Mesenchymal stem cell (in vitro differentiated cells and primary cell): ENCODE measurements around the gene TCF12.
"Not testable (repeated sequence)": the region's sequence is repeated elsewhere in the genome, so short reads cannot be mapped to it uniquely, and the experiment has no call there.

ENCODE experiments used
- DNase-seq: peaks from one replicate; pipeline ENCODE4 v3.0.0-alpha.2; 2013
- H2AFZ ChIP-seq: one replicate; pipeline ENCODE4 v1.6.1; 2013; ENCODE audit warnings: low read depth, mild to moderate bottlenecking, control low read depth, inconsistent platforms, low read length, moderate library complexity
- H2AK5ac ChIP-seq: 2 replicates; pipeline ENCODE4 v1.6.1; 2013; ENCODE audit warnings: low read length, moderate library complexity, mild to moderate bottlenecking, inconsistent platforms; ENCODE audit not compliant: severe bottlenecking
- H2BK120ac ChIP-seq: one replicate; pipeline ENCODE4 v1.6.1; 2013; ENCODE audit warnings: low read depth, mild to moderate bottlenecking, inconsistent platforms, low read length, moderate library complexity
- H2BK12ac ChIP-seq, 2 experiments: one replicate each; pipeline ENCODE4 v1.6.1; 2013; ENCODE audit warnings: inconsistent platforms in 2 of 2, low read length in 2 of 2, mild to moderate bottlenecking in 2 of 2, moderate library complexity in 2 of 2, control low read depth in 1 of 2
- H2BK15ac ChIP-seq: one replicate; pipeline ENCODE4 v1.6.1; 2013; ENCODE audit warnings: mild to moderate bottlenecking, low read depth, inconsistent platforms; ENCODE audit not compliant: poor library complexity, severe bottlenecking
- H2BK5ac ChIP-seq: 2 replicates; pipeline ENCODE4 v1.6.1; 2013; ENCODE audit warnings: low read depth, mild to moderate bottlenecking, low read length, control low read depth, inconsistent platforms; ENCODE audit not compliant: poor library complexity, severe bottlenecking
- H3K14ac ChIP-seq, 2 experiments: one replicate each; pipeline ENCODE4 v1.6.1; 2013; ENCODE audit warnings: inconsistent platforms in 2 of 2, low read length in 2 of 2, control low read depth in 1 of 2, mild to moderate bottlenecking in 1 of 2, moderate library complexity in 1 of 2
- H3K18ac ChIP-seq, 2 experiments: one replicate each; pipeline ENCODE4 v1.6.1; 2013; ENCODE audit warnings: inconsistent platforms in 2 of 2, low read length in 2 of 2, control low read depth in 1 of 2, low read depth in 1 of 2, mild to moderate bottlenecking in 1 of 2
- H3K23ac ChIP-seq, 2 experiments: one replicate each; pipeline ENCODE4 v1.6.1; 2013; ENCODE audit warnings: inconsistent platforms in 2 of 2, low read length in 2 of 2, mild to moderate bottlenecking in 2 of 2, moderate library complexity in 2 of 2, control low read depth in 1 of 2
- H3K27ac ChIP-seq: 2 replicates; pipeline ENCODE4 v1.5.1; 2013; ENCODE audit warnings: mild to moderate bottlenecking, moderate library complexity, low read length, control low read depth, inconsistent platforms; ENCODE audit not compliant: poor library complexity, severe bottlenecking
- H3K27me3 ChIP-seq, 2 experiments: 2 replicates each; pipeline versions ENCODE4 v1.6.1 to v1.7.0; 2013; ENCODE audit warnings: low read length in 2 of 2, mild to moderate bottlenecking in 2 of 2, moderate library complexity in 2 of 2, control low read depth in 1 of 2, inconsistent platforms in 1 of 2; ENCODE audit not compliant: control insufficient read depth in 1 of 2, insufficient read depth in 1 of 2
- H3K36me3 ChIP-seq, 2 experiments: 2 replicates each; pipeline versions ENCODE4 v1.6.1 to v1.7.0; 2013; ENCODE audit warnings: low read length in 2 of 2, control low read depth in 1 of 2, inconsistent platforms in 1 of 2, low read depth in 1 of 2, mild to moderate bottlenecking in 1 of 2; ENCODE audit not compliant: insufficient read depth in 2 of 2, control insufficient read depth in 1 of 2
- H3K4ac ChIP-seq, 2 experiments: one replicate each; pipeline ENCODE4 v1.6.1; 2013; ENCODE audit warnings: inconsistent platforms in 2 of 2, low read length in 2 of 2, mild to moderate bottlenecking in 2 of 2, moderate library complexity in 2 of 2, control low read depth in 1 of 2, low read depth in 1 of 2
- H3K4me1 ChIP-seq: 2 replicates; pipeline ENCODE4 v1.6.1; 2013; ENCODE audit warnings: low read depth, low read length, control low read depth; ENCODE audit not compliant: control insufficient read depth, insufficient read depth
- H3K4me2 ChIP-seq: 2 replicates; pipeline ENCODE4 v1.6.1; 2013; ENCODE audit warnings: low read length, mild to moderate bottlenecking, inconsistent platforms; ENCODE audit not compliant: poor library complexity, severe bottlenecking
- H3K4me3 ChIP-seq, 2 experiments: 2 replicates each; pipeline versions ENCODE4 v1.5.1 to v1.7.0; 2013; ENCODE audit warnings: low read length in 2 of 2, mild to moderate bottlenecking in 2 of 2, control low read depth in 1 of 2, low read depth in 1 of 2; ENCODE audit not compliant: insufficient read depth in 1 of 2
- H3K79me1 ChIP-seq: replicated peaks from 2 replicates; pipeline ENCODE4 v1.6.1; 2013; ENCODE audit warnings: mild to moderate bottlenecking, control low read depth, low read length, inconsistent platforms; ENCODE audit not compliant: poor library complexity, severe bottlenecking
- H3K9ac ChIP-seq: 2 replicates; pipeline ENCODE4 v1.7.0; 2013; ENCODE audit warnings: mild to moderate bottlenecking, low read length, moderate library complexity
- H3K9me3 ChIP-seq: 2 replicates; pipeline ENCODE4 v1.7.0; 2013; ENCODE audit warnings: mild to moderate bottlenecking, low read length; ENCODE audit not compliant: control insufficient read depth
- H4K8ac ChIP-seq: one replicate; pipeline ENCODE4 v1.6.1; 2013; ENCODE audit warnings: inconsistent platforms, mild to moderate bottlenecking, low read length, moderate library complexity
- H4K91ac ChIP-seq: one replicate; pipeline ENCODE4 v1.6.1; 2013; ENCODE audit warnings: mild to moderate bottlenecking, low read length, inconsistent platforms
- WGBS: methylation state at CpG from one replicate; pipeline ENCODE4 v1.1.7; 2013; ENCODE audit warnings: mixed read lengths; 5-methylcytosine and 5-hydroxymethylcytosine counted together

The TCF12 gene

DNA sequence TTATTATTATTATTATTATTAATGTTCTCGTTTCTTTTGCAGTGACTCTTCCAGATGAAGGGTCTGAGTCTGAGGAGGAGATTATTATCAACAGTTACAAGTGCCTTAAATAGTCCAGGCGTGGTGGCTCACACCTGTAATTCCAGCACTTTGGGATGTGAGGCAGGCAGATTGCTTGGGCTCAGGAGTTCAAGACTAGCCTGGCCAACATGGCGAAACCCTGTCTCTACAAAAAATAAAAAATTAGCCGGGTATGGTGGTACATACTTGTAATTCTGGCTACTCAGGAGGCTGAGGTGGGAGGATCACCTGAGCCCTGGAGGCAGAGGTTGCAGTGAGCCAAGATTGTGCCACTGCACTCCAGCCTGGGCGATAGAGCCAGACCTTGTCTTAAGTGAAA, 96.5 kb downstream of the TCF12 start:
- not testable (repeated sequence) for H3K4me2 ChIP-seq, H3K9ac ChIP-seq, H4K91ac ChIP-seq, H2AFZ ChIP-seq, H4K8ac ChIP-seq, H3K36me3 ChIP-seq, H2BK120ac ChIP-seq, H2AK5ac ChIP-seq, H3K18ac ChIP-seq, H2BK12ac ChIP-seq, H2BK15ac ChIP-seq, H3K4me3 ChIP-seq, H3K4ac ChIP-seq, H3K23ac ChIP-seq, H3K14ac ChIP-seq, H2BK5ac ChIP-seq, H3K27ac ChIP-seq, H3K4me1 ChIP-seq, H3K27me3 ChIP-seq, H3K9me3 ChIP-seq, DNase-seq
- peaks cover 23% of the 10 kb centered on the region for H3K79me1 ChIP-seq
- WGBS = 98% methylated on average over 5 of the region's 5 CpGs

DNA sequence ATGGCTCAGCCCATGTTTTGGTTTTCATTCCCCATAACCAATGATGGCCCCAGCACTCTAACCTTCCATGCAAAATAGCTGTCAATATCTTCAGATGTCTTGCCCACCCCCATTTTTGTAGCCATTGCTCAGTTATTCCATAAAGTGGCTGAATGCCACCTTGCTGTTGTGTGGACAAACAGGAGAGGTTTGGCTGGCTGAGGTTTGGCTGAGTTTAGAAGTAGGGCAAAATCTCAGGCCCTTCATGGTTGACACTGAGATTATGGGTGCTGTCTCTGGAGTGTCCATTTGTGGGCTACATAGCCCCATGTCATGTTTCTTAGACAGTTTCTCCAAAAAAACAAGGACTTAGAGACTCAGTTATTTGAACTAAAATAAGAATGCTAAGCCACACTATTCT, 96.9 kb downstream of the TCF12 start:
- peak overlapping the region in 1 of 2 experiments; percentile 29 for H3K18ac ChIP-seq
- H3K9me3 ChIP-seq = no peaks in the 10 kb centered on the region
- peaks cover 9% of the 10 kb centered on the region for H3K4me1 ChIP-seq

DNA sequence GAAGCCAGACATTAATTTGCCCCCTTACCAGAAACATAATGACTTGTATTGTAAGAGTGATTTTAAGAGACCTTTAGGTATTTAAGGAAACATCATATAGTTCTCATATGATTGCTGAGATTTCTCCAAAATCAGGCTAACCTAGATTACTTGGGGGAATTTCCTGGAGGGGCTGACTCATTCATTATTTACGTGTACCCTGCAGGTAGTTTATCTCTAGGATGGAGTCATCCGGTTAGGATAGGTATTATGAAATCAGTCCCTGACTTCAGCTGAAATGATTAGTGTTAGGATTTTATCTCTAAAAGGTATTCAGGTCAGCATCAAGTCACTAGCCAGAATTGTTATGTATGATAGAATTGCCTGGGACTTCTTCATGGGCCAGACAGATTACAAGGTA, 97.5 kb downstream of the TCF12 start:
- Histone ChIP-seq H3K27me3 (no peaks in the 10 kb centered on the region), H2AK5ac (no peak overlapping the region), H3K4ac (no peak overlapping the region), H4K8ac (no peak overlapping the region), H2BK5ac (no peak overlapping the region), H3K9ac (no peak overlapping the region), H3K18ac (no peak overlapping the region), H3K14ac (no peak overlapping the region), H2BK12ac (no peak overlapping the region), H2BK120ac (no peak overlapping the region), H3K23ac (no peak overlapping the region), H3K4me2 (no peak overlapping the region), H3K27ac (no peak overlapping the region), H3K36me3 (peaks cover 0 to 6% of the 10 kb centered on the region in 2 experiments), H3K4me3 (no peak overlapping the region), H3K4me1 (peaks cover 9% of the 10 kb centered on the region), H2AFZ (no peak overlapping the region), H2BK15ac (no peak overlapping the region), H3K9me3 (no peaks in the 10 kb centered on the region), H3K79me1 (peaks cover 20% of the 10 kb centered on the region), H4K91ac (no peak overlapping the region)
- DNase-seq = peak; percentile 44
- 46% methylated on average over 2 of the region's 2 CpGs for WGBS

More for the DNA sequence above, 96.9 kb downstream of the TCF12 start:
- Histone ChIP-seq H4K91ac (peak overlapping the region; percentile 58), H3K14ac (no peak overlapping the region), H3K4ac (no peak overlapping the region), H2BK12ac (no peak overlapping the region), H2BK15ac (peak overlapping the region; percentile 49), H3K27ac (no peak overlapping the region), H3K9ac (no peak overlapping the region), H3K27me3 (no peaks in the 10 kb centered on the region), H2BK120ac (no peak overlapping the region), H2AFZ (no peak overlapping the region), H3K36me3 (peaks cover 0 to 6% of the 10 kb centered on the region in 2 experiments), H3K4me2 (no peak overlapping the region), H4K8ac (no peak overlapping the region), H2BK5ac (no peak overlapping the region), H3K4me3 (no peak overlapping the region), H3K79me1 (peaks cover 22% of the 10 kb centered on the region), H3K23ac (no peak overlapping the region), H2AK5ac (no peak overlapping the region)
- no peak for DNase-seq

DNA sequence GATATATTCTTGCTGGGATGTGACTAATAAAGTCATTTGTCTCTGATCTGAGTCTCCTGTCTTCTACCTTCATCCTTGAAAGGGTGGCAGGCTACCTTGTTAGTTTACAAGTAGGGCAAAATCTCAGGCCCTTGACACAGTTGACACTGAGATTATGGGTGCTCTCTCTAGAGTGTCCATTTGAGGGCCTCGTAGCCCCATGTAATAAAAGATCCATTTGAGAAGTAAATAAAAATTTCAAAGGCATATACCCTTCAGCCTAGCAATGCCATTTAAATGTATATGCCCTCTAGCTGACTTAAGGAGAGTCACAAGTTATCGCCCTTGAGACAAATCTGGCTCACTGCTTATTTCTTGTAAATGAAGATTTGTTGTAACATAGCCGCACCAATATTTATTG, 98.6 kb downstream of the TCF12 start:
- H2BK12ac ChIP-seq = no peak overlapping the region
- no peak overlapping the region for H3K23ac ChIP-seq
- H3K9me3 ChIP-seq = no peaks in the 10 kb centered on the region
- no peak overlapping the region for H3K4me3 ChIP-seq
- H2BK15ac ChIP-seq = no peak overlapping the region
- peaks cover 11% of the 10 kb centered on the region for H3K4me1 ChIP-seq
- H3K4ac ChIP-seq = no peak overlapping the region
- peak; percentile 19 for DNase-seq
- H3K79me1 ChIP-seq = peaks cover 15% of the 10 kb centered on the region
- no peak overlapping the region for H3K27ac ChIP-seq
- 100% methylated on average over 2 of the region's 3 CpGs for WGBS
- H3K18ac ChIP-seq = no peak overlapping the region
- no peak overlapping the region for H3K9ac ChIP-seq
- H3K36me3 ChIP-seq = peaks cover 0 to 6% of the 10 kb centered on the region in 2 experiments
- H3K4me2 ChIP-seq = no peak overlapping the region
- no peak overlapping the region for H3K14ac ChIP-seq
- no peak overlapping the region for H2BK5ac ChIP-seq
- H4K91ac ChIP-seq = no peak overlapping the region
- H3K27me3 ChIP-seq = no peaks in the 10 kb centered on the region
- H2AFZ ChIP-seq = no peak overlapping the region
- no peak overlapping the region for H2BK120ac ChIP-seq
- no peak overlapping the region for H2AK5ac ChIP-seq
- no peak overlapping the region for H4K8ac ChIP-seq
